HG03575 (cell line): ENCODE results near the gene TRO.

ENCODE experiments used
- ATAC-seq: cut with Tn5 transposase; IDR thresholded peaks from one replicate; pipeline ENCODE4 v1.9.1; 2021; ENCODE audit not compliant: unreplicated experiment, insufficient number of reproducible peaks, low FRiP score; ENCODE audit errors: extremely low read depth

TRO gene

DNA sequence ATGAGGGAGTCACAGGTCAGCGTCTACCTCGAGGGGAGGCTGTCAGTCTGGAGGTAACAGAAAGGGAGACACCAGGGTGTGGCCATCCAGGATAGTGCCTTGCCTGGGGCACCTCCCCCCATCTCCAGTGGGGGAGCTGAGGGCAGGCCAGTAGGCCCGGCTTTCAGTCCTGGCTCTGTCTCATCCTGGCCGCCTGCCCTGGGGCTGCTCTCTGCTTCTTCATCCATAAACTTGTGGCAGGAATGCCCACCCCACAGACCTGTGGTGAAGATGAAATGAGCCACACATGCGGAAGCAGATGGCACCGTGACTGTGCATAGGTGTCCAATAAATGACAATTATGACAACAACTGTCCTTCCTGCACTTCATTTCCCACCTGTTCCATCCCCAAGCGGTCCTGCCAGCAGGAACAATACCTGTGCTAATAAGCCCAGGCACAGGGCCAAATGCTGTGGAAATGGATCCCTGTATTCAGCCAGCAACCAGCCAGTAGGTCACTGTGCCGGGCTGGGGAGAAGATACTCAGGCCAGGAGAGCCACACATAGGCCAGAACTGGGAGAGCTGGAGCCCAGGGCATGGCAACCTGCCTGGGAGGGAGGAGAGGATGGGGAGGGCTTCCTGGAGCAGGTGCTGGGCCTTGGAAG is 30.2 kb downstream of the TRO start:
- ATAC-seq: no peak

DNA sequence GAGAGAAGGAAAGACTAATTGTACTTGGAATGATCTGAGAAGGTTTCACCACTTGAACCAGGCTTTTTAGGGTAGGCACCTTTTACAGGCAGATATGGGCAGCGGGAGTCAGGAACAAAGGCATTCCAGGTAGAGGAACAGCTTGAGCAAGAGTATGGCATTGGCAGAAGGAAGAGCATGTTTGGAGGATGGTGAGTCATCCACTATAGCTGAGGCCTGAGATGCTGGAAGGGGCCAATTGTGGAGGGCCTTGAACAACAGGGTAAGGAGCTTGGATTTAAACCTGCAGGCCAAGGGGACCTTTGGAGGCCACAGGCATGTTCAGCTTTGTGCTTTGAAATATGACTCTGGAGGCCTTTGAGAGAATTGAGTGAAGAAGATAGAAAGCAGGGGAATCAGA is 41.1 kb downstream of the TRO start:
- no peak for ATAC-seq

DNA sequence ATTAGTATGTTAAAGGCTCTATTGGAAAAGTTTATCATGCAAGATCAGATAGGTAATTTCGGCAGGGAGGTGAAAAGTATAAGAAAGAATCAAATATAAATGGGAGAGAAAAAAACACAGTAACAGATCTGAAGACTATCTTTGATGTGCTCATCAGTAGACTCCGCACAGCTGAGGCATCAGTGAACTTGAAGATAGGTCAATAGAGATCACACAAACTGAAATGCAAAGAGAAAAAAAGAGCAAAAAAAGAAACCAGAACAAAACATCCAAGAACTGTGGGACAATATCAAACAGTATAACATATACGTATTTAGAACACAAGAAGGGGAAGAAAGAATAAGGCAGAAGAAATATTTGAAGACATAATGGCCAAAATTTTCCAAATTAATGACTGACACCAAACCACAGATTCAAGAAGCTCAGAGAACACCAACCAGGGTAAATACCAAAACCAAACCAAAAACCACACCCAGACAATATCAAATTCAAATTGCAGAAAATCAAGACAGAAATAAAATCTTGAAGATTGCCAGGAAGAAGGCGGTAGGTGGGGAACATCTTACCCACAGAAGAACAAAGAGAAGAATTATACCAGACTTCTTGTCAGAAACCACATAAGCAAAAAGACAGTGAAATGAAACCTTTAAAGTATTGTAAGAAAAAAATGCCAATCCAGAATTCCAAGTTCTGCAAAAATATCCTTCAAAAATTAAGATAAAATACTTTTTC is 44.3 kb downstream of the TRO start:
- ATAC-seq: no peak

DNA sequence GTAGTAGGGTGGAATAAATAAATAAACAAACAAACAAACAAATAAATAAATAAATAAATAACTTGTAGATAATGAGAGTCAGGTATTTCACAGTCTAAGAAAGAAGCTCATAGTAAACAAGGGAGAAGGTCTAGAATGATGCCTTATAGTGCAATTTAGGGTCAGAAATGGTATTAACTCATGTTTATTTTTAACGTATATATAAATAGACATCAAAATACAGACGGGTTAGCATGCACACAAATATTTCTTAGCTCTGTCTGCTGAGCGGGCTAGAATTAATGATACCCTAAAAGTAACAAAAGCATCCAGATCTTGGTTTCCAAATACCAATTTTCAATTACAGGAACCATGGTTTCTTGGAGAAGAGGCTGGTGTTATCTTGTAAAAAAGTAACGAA is 56.8 kb downstream of the TRO start:
- ATAC-seq: no peak

DNA sequence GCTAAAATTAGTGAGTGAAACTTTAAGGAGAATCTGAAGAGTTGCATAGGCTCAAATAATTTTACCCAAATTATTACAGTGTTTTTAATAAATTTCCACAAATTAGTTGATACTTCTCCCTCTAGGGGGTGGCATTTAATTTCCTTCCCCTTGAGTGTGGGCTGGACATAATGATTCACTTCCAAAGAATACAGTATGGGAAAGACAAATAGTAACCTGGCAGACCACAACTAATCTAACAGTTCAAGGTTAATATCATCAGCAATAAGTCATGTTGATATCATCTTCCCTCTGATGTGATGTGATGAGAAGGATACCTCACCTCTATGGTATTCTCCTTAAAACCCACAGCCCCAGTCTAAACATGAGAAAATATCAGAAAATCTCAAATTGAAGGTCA is 57.8 kb downstream of the TRO start:
- no peak for ATAC-seq

DNA sequence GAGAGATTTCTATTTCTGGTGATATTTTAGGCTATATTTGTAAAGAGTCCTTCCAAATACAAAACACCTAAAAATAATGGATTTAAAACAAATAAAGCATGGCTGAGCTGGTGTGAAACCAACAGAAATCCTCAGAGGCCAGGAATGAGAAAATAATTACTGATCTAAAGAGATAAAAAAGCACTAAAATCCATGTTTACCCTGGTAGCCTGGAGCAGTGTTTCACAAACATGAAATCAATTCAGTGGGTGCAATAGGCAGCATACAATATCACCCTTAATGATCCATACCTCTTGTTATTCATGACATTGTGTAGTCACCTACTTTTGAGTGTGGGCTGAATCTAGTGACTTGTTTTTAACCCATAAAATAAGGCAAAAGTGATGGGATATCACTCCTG is 58.8 kb downstream of the TRO start:
- ATAC-seq: no peak

DNA sequence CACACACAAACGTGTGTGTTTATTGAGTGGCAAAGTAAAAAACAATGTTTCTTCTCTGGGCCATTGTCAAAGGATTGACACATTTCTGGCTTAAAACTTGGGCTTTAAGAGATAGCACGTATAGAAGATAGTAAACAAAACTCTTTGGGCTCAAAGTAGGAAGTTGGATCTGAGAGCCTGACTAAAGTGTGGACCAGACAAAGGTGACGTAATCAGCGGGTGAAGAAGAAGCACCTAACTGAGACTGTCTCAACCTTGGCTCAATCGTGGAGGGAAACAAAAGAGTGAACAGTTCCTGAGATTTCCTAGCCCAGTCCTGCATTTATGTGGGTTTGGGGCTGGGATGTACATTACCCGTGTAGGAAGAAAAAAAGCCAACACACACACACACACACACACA is 59.7 kb downstream of the TRO start:
- ATAC-seq: no peak
